Endothelial cell of umbilical vein (primary cell): ENCODE results near the gene KCNK16. TPM values are rescaled to one million over a fixed set of nuclear protein-coding genes. Genes with fewer than 3 reads are reported as not detected.

ENCODE experiments used
- BruUV-seq: library from RNA; stranded (reverse); fragments of 400-500 nt; replicated peaks from 2 replicates; lab custom pipeline; 2021; lab: Mats Ljungman, UMichigan
- CTCF ChIA-PET: fragments of 300-600, 350-600 bp; sonication (Branson Sonifier 250); formaldehyde crosslinking; loops from one replicate; lab custom pipeline; 2021; ENCODE audit warnings: antibody characterized with exemption, inconsistent platforms; lab: Charles Lee
- POLR2A ChIA-PET: fragments of 300-600, 350-600 bp; sonication (Branson Sonifier 250); formaldehyde crosslinking; loops from one replicate; lab custom pipeline; 2021; ENCODE audit warnings: antibody characterized with exemption, inconsistent platforms; lab: Charles Lee
- DNase-seq: peaks from one replicate; pipeline ENCODE4 v3.0.0-alpha.2; 2011; ENCODE audit warnings: low read depth, low spot score
- FAIRE-seq: peaks from 2 replicates; lab custom pipeline; 2011; peaks lifted over from hg19 to GRCh38; lab: Jason Lieb, UNC
- H2AFZ ChIP-seq: 2 replicates; pipeline ENCODE4 v1.6.0; 2012; ENCODE audit warnings: low read depth, low read length, control low read depth, inconsistent platforms
- H3K27ac ChIP-seq: 2 replicates; pipeline ENCODE4 v1.5.1; 2011; ENCODE audit warnings: low read depth, mild to moderate bottlenecking, control low read depth, low read length, moderate library complexity; ENCODE audit not compliant: insufficient read depth
- H3K27me3 ChIP-seq, 2 experiments: 2 replicates each; pipeline versions ENCODE4 v1.6.0 to v1.6.1; 2011; ENCODE audit warnings: low read length in 2 of 2, mixed read lengths in 1 of 2; ENCODE audit not compliant: control insufficient read depth in 2 of 2, insufficient read depth in 2 of 2
- H3K36me3 ChIP-seq, 2 experiments: 2 replicates in 1 of 2; 3 replicates in 1 of 2; pipeline ENCODE4 v1.5.1; 2011; ENCODE audit warnings: low read length in 2 of 2, mild to moderate bottlenecking in 1 of 2, moderate library complexity in 1 of 2; ENCODE audit not compliant: control insufficient read depth in 2 of 2, insufficient read depth in 2 of 2; ENCODE audit errors: extremely low read depth in 1 of 2
- H3K4me1 ChIP-seq: 3 replicates; pipeline ENCODE4 v1.5.1; 2011; ENCODE audit warnings: mild to moderate bottlenecking, low read length; ENCODE audit not compliant: control insufficient read depth, insufficient read depth; ENCODE audit errors: extremely low read depth
- H3K4me2 ChIP-seq: 2 replicates; pipeline ENCODE4 v1.6.1; 2011; ENCODE audit warnings: low read length, control low read depth, mixed read lengths; ENCODE audit not compliant: insufficient read depth
- H3K4me3 ChIP-seq, 3 experiments: fragments of 200-600 bp in 1 of 3; sonication (generic), shearing (Covaris generic) in 1 of 3; replicated peaks in 1 of 3; 2 replicates each; pipeline ENCODE4 v1.5.1; 2011 to 2016; ENCODE audit warnings: control low read depth in 3 of 3, low read length in 3 of 3, mild to moderate bottlenecking in 2 of 3, inconsistent platforms in 1 of 3, low read depth in 1 of 3, moderate library complexity in 1 of 3; ENCODE audit not compliant: insufficient read depth in 1 of 3
- H3K79me2 ChIP-seq: 2 replicates; pipeline ENCODE4 v1.6.0; 2012; ENCODE audit warnings: low read length, inconsistent platforms; ENCODE audit not compliant: control insufficient read depth, insufficient read depth
- H3K9ac ChIP-seq: replicated peaks from 2 replicates; pipeline ENCODE3; 2011; ENCODE audit warnings: low read length, control low read depth; ENCODE audit not compliant: insufficient read depth; ENCODE audit errors: extremely low read depth
- H3K9me1 ChIP-seq: replicated peaks from 3 replicates; pipeline ENCODE4 v1.6.0; 2011; ENCODE audit warnings: mild to moderate bottlenecking, low read length; ENCODE audit not compliant: control insufficient read depth, insufficient read depth; ENCODE audit errors: extremely low read depth
- H3K9me3 ChIP-seq: replicated peaks from 2 replicates; pipeline ENCODE4 v1.5.1; 2012; ENCODE audit warnings: low read length, inconsistent platforms; ENCODE audit not compliant: control insufficient read depth, insufficient read depth
- H4K20me1 ChIP-seq: replicated peaks from 2 replicates; pipeline ENCODE3; 2011; ENCODE audit warnings: mild to moderate bottlenecking, low read length; ENCODE audit not compliant: control insufficient read depth, insufficient read depth; ENCODE audit errors: extremely low read depth
- CTCF ChIP-seq, 2 donors: IDR thresholded peaks; 1 replicate in 1 of 2; 2 replicates in 1 of 2; pipeline ENCODE4 v1.5.1; 2011; ENCODE audit warnings: low read length in 2 of 2, mild to moderate bottlenecking in 2 of 2, moderate library complexity in 2 of 2, control low read depth in 1 of 2, inconsistent platforms in 1 of 2, low read depth in 1 of 2; ENCODE audit not compliant: insufficient read depth in 1 of 2; ENCODE audit errors: extremely low read depth in 1 of 2
- EZH2 ChIP-seq: IDR thresholded peaks from 2 replicates; pipeline ENCODE4 v1.6.1; 2012; ENCODE audit warnings: borderline replicate concordance, low read depth, mild to moderate bottlenecking, moderate library complexity, low read length, inconsistent platforms; ENCODE audit not compliant: severe bottlenecking
- FOS ChIP-seq: IDR thresholded peaks from 2 replicates; pipeline ENCODE4 v1.6.1; 2011; ENCODE audit warnings: mild to moderate bottlenecking, low read length, moderate library complexity, borderline replicate concordance; ENCODE audit not compliant: insufficient read depth
- JUN ChIP-seq: IDR thresholded peaks from 2 replicates; pipeline ENCODE4 v1.6.1; 2011; ENCODE audit warnings: borderline replicate concordance, low read depth; ENCODE audit not compliant: insufficient read length, insufficient read depth
- MAX ChIP-seq: IDR thresholded peaks from 2 replicates; pipeline ENCODE4 v1.6.1; 2011; ENCODE audit not compliant: insufficient read depth, insufficient read length
- MYC ChIP-seq: IDR thresholded peaks from one replicate; pipeline ENCODE4 v1.6.1; 2011; ENCODE audit warnings: mild to moderate bottlenecking, low read depth, low read length
- POLR2A ChIP-seq: IDR thresholded peaks from 2 replicates; pipeline ENCODE4 v1.6.1; 2012; ENCODE audit warnings: low read depth, mild to moderate bottlenecking, control low read depth, low read length
- POLR2AphosphoS5 ChIP-seq: IDR thresholded peaks from 2 replicates; pipeline ENCODE4 v1.6.1; 2012; ENCODE audit warnings: low read depth, mild to moderate bottlenecking, control low read depth, low read length, moderate library complexity; ENCODE audit not compliant: insufficient read depth
- dilution Hi-C: fragments of 300-500 bp; cut with MboI; formaldehyde crosslinking; loops from one replicate; pipeline ENCODE4 v1.15.0; 2019; ENCODE audit warnings: low sequenced_read_pairs; ENCODE audit not compliant: extremely low pct_ligation_motif_present
- intact Hi-C: fragments of 100-400 bp; cut with micrococcal nuclease; formaldehyde crosslinking; loops from one replicate; pipeline ENCODE4 v1.10.0; 2022
- polyA plus RNA-seq, 4 experiments: library from polyadenylated mRNA; depleted of rRNA in 3 of 4; stranded (reverse) in 3 of 4; unstranded in 1 of 4; fragments of >200 nt; gene quantifications; 2 replicates each; pipeline versions ENCODE4 v1.2.1 to v1.2.3, GENCODE V29; 2011 to 2012; ENCODE audit warnings: missing spikeins in 1 of 4
- total RNA-seq: library from RNA; stranded (reverse); gene quantifications from 2 replicates; pipeline ENCODE4 v1.2.3, GENCODE V29; 2021

The KCNK16 gene
- total and polyA plus RNA-seq, 2 donors (not counting 3 experiments of a cell fraction or from before 2014, with no cell fraction given) = not detected

- Histone ChIP-seq H2AFZ (no peak overlapping the region), H3K79me2 (no peaks in the 10 kb centered on the region), H3K9me3 (no peaks in the 10 kb centered on the region), H3K36me3 (no peaks in the 10 kb centered on the region), H3K9ac (no peak overlapping the region), H3K27ac (no peak overlapping the region), H3K4me2 (no peak overlapping the region), H4K20me1 (no peaks in the 10 kb centered on the region), H3K9me1 (no peaks in the 10 kb centered on the region), H3K27me3 (no peaks in the 10 kb centered on the region), H3K4me3 (no peak overlapping the region), H3K4me1 (no peaks in the 10 kb centered on the region)
- intact Hi-C loops (no loop called here), dilution Hi-C loops (no loop called here)
- BruUV-seq = no TSS peak
- DNase-seq (no peak), FAIRE-seq (no peak)
- ChIA-PET CTCF (interaction anchor here (0.9 to 4.4 kb wide), 7 partner anchors 8 to 530 kb away, joined by 3 to 22 read pairs (median 9); no protein-coding TSS in a partner anchor), POLR2A (no interaction called here)
- TF ChIP-seq MAX = no peak
- no peak for TF ChIP-seq POLR2A
- TF ChIP-seq CTCF (IDR thresholded peaks at IDR 0.05; ENCODE audit: extremely low read depth in 1 of 2, insufficient read depth in 1 of 2, low read depth in 1 of 2, low read length in 2 of 2) = no peak
- no peak for TF ChIP-seq FOS
- no peak for TF ChIP-seq POLR2AphosphoS5
Measured at GRCh38 chr6:39363280-39363679, 40.8 kb upstream of the KCNK16 start.

GRCh38 chr6:39362487-39362865 is 40.0 kb upstream of the KCNK16 start:
- H3K79me2 ChIP-seq = no peaks in the 10 kb centered on the region
- no TSS peak for BruUV-seq
- TF ChIP-seq JUN (no peak), EZH2 (no peak), POLR2A (no peak), POLR2AphosphoS5 (no peak), MAX (no peak), FOS (no peak), MYC (no peak), CTCF (IDR thresholded peaks at IDR 0.05; ENCODE audit: extremely low read depth in 1 of 2, insufficient read depth in 1 of 2, low read depth in 1 of 2, low read length in 2 of 2) (no peak)
- ChIA-PET POLR2A (no interaction called here), CTCF (interaction anchor here (0.8 to 4.4 kb wide), 11 partner anchors 8 to 1175 kb away, joined by 3 to 22 read pairs (median 6); no protein-coding TSS in a partner anchor)
- H3K4me1 ChIP-seq = no peaks in the 10 kb centered on the region
- no peaks in the 10 kb centered on the region for H3K9me3 ChIP-seq
- H3K4me2 ChIP-seq = no peak overlapping the region
- no peak overlapping the region for H3K4me3 ChIP-seq
- H3K9ac ChIP-seq = no peak overlapping the region
- H3K27ac ChIP-seq = no peak overlapping the region
- FAIRE-seq = no peak
- no peaks in the 10 kb centered on the region for H4K20me1 ChIP-seq
- dilution Hi-C loops (no loop called here), intact Hi-C loops (loop anchor here (1.0 kb wide), 2 partner anchors 530 to 946 kb away; no protein-coding TSS in a partner anchor)
- no peaks in the 10 kb centered on the region for H3K27me3 ChIP-seq
- no peaks in the 10 kb centered on the region for H3K36me3 ChIP-seq
- no peak for DNase-seq
- H3K9me1 ChIP-seq = no peaks in the 10 kb centered on the region
- H2AFZ ChIP-seq = no peak overlapping the region
